GM21526 (cell line): ENCODE measurements around the gene GDF15.

Experiments used
- ATAC-seq: cut with Tn5 transposase; IDR thresholded peaks from one replicate; pipeline ENCODE4 v1.9.1; 2021; ENCODE audit warnings: moderate library complexity; ENCODE audit not compliant: unreplicated experiment, low FRiP score

Gene GDF15

GRCh38 chr19:18428787-18429674 lies 43.1 kb downstream of the GDF15 start:
- ATAC-seq, result no peak

- no peak for ATAC-seq
These were observed 43.9 kb downstream of the GDF15 start for GRCh38 chr19:18429717-18430416.

- no peak for ATAC-seq
These were observed 44.6 kb downstream of the GDF15 start for GRCh38 chr19:18430417-18431144.

- ATAC-seq, result no peak
These were observed 45.6 kb downstream of the GDF15 start for GRCh38 chr19:18431351-18432197.

DNA sequence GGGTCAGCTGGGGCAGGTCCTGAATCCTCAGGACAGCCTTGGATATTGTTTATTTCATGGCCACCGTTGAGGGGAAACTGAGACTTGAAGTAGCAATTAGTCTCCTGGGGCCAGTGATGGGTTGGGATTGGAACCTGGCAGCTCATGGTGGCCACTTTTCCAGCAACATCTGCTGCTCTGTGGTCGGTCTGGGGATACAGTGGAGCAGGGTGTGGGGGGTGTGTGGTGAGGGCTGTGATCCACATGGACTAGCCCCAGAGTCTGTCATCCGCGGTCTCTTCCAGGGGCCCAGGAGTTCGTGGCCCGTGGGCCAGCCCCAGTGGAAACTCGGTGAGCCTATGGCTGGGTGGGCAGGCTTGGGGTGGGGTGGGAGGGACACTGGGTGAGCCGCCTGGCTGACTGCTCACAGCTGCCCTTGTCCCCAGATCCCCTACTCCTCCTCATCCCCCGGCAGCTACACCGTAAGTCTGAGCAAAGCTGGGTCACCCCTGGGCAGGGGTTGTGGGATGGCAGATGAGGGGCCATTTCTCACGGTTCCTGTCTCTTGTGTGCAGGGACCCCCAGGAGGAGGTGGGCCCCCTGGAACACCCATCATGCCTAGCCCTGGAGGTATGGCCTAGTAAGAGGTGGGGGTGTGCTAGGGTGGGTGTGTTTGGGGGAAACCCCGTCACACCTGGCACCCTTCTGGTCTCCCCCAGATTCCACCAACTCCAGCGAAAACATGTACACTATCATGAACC lies 46.5 kb downstream of the GDF15 start:
- ATAC-seq, result no peak

- no peak for ATAC-seq
These were observed 47.2 kb downstream of the GDF15 start for GRCh38 chr19:18433015-18433691.

DNA sequence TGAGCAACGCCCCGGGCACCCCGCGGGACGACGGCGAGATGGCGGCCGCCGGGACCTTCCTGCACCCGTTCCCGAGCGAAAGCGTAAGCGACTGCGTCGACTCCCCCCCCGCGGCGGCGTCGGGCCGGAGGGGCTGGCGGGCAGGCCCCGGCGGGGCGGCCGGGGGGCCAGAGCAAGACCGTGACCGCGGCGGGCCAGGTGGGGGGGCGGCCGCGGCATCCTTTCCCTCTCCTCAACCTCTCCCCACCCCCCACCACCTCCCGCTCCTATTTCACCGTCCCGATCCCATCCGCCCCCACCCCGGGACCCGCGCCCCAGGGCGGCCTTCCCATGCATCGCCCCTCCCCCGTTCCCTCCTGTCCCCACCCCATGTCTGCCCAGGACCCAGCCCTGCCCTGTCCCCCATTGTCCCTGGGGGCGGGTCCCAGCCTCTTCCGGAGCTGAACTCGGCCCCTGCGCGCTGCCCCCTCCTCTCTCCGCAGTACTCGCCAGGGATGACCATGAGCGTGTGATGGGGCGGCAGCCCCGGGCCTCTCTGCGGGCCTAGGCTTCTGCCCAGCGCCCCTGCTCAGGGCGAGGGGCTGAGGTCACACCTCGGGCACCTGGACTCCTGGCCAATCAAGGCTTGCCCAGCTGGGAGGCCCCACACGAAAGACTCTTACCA lies 47.9 kb downstream of the GDF15 start:
- no peak for ATAC-seq

DNA sequence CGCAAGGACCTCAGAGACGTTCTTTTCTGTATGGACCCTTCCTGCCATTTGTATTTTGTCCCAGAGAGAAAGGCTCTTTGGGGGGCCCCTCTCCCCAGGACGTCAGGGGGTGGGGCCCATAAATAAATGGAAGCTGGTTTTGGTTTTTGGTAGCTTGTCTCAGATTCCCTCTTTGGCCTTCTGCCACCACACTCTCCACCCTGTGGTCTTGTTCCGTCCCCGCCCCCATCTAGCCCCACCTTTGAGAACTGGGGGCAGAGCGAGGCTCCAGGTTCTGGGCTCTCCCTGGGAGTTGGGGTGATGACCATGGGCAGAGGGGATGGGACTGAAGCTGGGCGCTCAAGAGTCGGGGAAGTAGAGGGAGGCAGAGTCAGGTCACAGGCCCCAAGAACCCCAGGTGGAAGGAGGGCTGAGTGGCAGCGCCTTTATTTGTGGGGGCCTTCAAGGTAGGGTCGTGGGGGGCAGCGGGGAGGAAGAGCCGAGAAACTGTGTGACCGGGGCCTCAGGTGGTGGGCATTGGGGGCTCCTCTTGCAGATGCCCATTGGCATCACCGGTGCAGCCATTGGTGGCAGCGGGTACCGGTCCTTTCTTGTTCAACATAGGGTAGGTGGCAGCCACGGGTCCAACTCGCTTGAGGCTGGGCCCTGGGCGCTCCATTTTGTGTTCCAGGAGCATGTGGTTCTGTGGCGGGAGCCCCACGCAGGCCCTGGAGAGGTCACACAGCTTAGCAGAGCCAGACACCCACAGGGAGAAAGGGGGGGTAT lies 48.6 kb downstream of the GDF15 start:
- no peak for ATAC-seq

- no peak for ATAC-seq
These were observed 49.4 kb downstream of the GDF15 start for GRCh38 chr19:18435178-18435841.

DNA sequence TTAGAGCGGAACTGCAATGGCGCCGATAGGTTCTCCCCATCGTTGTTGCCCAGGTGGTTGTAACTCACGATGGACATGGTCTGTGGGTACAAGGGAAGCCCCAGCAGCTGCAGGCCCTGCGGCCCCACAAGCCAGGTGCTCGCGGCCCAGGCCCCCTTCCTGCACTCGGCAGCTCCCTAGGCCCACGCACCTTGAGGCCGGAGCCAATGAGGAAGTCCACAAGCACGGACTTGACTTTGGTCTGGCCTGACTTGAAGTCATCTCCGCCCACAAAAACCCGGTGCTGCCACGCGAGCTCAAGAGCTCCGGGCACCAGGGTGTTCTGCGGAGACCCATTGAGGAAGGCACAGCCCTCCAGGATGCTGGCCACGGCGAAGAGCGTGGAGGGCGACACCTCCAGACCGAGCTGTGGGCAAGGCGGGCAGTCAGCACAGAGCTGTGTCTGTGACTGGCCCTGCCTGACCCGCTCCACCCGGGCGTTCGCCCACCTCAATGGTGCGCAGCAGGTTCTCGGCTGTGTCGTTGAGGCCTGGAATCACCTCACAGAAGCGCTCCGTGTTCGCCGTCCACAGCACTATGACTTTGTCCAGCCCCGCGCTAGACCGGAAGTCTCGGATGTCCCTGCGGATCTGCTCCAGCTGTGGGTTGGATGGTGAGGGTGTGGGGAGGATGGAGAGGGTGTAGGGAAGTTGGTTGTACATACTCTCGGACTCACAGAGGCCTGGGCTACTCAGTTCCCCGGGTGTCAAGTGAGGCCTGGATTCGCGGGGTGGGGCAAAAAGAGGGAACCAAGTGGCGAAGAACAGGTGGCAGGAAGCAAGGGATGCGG lies 50.1 kb downstream of the GDF15 start:
- ATAC-seq, result no peak

DNA sequence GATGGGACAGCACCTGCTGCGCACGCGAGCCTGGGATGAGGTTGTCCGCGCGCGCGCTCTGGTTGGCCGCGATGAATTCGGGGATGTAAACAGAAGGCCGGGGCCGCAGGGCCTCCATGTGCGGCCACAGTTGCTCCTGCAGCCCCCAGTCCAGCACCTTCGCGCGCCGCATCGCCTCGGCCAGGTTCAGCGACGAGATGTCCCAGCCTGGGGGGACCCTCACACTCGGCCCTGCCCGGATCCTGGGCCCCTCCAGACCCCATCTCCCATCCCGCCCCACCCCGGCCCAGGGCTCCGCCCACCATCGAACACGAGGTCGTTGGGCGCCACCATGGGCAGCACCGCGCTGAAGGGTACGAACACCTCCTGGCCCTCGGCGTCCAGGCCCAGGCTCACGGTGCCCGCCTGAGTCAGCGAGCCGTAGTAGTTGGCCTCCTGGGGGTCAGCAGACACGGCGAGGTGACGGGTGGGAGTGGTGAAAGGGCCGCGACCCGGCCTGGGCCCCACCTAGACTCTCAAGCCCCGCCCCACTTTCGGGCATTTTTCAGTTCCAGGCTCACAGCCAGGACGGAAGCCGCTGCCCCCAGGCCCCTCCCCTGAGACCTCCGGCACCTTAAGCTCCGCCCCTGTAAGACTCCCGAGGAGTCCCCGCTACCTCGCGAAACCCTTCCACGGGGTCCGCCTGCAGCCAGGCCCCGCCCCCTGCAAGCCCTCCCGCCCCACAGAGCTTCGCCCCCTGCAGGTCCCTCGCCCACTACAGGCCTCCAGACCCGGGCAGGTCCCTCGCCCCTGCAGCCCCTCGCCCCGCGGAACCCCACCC lies 50.9 kb downstream of the GDF15 start:
- ATAC-seq, result peak; percentile 38

DNA sequence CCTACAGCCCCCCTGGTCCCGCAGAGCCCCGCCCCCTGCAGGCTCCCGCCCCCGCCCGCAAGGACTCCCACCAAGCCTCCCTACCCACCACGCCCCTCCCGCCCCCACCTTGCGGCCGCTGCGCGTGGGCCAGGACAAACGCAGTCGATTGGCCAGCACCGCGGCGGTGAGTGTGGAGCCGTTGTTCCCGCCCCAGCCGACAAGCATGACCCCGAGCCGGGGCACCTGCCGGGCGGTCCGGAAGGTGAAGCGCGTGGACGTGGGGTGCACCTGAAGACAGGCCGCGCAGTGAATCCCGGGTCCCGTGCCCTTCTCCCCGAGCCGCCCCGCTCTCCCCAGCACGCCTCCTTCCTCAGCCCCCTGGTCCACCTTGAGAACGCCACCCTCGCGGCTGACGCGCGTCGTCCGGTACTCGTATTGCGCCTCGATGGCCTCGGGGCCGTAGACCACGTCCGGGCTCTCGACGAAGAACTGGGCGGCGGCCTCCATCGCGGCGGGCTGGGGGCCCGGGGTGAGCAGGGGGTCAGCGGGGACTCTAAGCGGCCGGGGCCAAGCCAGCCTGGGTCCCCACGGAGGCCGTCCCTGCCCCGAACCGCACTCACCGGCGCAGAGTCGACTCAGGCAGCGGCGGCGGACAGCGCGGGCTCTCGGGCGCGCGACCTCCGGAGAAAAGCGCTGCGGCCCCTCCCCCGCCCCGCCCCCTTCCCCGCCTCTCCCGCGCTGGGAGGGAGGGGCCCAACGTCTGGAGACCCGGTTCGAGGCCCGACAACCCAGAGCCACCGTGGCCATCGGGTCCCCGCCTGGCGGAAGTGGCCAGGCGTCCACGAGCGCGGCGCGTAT lies 51.8 kb downstream of the GDF15 start, which contains the start of gene ISYNA1:
Gene ISYNA1 (minus strand): TSS at position 643 of the 840 bp plus-strand sequence. CDS start 154 bp downstream, at position 489.
- no peak for ATAC-seq

DNA sequence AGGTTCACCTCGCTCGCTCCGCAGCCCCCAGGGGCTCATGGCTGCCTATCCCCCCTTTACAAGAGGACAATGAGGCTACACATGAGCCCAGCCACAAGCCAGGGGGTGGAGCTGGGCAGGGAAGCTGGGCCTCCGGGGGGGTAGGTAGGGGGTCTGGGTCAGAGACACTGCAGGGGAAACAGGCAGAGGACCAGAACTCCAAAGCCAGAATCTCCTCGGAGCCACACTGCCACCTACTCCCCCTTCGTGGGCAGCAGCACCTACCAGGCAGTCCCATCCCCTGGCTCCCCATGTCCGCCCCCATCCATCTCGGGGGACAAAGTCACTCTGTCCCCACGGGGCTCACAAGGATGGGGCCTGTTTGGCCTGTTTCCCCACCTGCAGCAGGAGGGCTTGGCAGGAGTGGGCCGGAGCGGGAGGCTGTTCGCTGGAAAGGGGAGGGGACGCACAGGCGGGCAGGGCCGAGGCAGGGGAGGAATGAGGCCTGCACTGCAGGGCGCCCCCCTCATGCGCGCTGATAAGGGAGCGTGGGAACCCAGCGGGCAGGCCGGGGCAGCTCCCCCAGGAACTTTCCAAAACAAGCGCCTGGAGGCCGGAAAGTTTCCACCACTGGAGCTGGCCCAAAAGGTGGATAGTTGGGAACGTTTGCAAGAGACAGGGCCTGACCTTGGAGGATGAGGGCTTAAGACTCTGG lies 52.5 kb downstream of the GDF15 start:
- no peak for ATAC-seq
